ENCODE data around the gene MIDN.

DNA sequence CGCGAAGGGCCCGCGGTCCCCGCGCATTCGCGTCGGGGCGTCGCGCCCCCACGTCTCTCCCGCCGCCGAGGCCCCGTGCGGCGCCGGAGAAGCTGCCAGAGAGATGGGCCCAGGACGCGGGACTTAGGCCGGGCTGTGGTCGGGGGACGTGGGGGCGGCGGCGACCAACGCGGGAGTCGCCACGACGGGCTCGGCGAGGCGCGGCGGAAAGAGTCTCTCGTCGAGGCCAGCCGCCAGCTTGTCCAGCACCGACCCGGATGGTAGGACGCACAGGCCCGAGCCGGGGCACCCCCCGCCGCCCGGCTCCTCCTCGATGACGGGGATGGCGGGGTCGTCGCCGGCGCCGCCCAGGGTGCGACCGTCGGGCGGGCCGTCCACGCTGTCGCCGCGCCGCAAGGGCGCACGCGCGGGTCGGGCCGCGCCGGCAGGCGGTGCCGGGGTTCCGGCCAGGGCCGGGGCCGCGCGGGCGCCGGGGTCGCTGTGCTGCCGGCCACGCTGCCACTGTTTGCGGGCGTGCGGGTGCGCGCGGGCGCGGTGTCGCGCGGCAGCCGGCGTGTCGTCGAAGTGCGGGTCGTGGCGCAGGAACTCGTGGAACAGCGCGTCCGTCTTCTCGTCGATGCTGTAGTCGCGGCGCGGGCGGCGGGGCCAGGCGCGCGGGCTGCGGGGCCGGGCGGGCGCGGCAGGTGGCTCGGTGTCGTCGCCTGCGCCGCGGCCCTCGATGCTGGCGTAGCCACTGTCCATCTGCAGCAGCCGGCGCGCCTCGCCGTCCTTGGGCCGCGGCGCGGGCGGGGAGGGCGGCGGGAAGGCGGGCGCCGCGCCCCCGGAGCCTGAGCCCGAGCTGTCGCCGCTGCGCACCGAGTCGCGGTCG, 19.1 kb upstream of the MIDN start:
- TF ChIP-seq, protein P1, sequence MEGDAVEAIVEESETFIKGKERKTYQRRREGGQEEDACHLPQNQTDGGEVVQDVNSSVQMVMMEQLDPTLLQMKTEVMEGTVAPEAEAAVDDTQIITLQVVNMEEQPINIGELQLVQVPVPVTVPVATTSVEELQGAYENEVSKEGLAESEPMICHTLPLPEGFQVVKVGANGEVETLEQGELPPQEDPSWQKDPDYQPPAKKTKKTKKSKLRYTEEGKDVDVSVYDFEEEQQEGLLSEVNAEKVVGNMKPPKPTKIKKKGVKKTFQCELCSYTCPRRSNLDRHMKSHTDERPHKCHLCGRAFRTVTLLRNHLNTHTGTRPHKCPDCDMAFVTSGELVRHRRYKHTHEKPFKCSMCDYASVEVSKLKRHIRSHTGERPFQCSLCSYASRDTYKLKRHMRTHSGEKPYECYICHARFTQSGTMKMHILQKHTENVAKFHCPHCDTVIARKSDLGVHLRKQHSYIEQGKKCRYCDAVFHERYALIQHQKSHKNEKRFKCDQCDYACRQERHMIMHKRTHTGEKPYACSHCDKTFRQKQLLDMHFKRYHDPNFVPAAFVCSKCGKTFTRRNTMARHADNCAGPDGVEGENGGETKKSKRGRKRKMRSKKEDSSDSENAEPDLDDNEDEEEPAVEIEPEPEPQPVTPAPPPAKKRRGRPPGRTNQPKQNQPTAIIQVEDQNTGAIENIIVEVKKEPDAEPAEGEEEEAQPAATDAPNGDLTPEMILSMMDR (IDR thresholded peaks at IDR 0.05; ENCODE audit: low read length) = no peak
- TF ChIP-seq EZH2 (optimal IDR thresholded peaks at IDR 0.05; ENCODE audit: low read depth, low read length) = no peak
- TF ChIP-seq EZH2phosphoT487 (IDR thresholded peaks at IDR 0.05; ENCODE audit: low read length) = no peak

All from MM.1S (cell line).